GM18520 (cell line): Measurements from ENCODE around the gene GJD3.

ENCODE experiments used
- ATAC-seq: cut with Tn5 transposase; IDR thresholded peaks from one replicate; pipeline ENCODE4 v1.9.1; 2021; ENCODE audit not compliant: unreplicated experiment

Gene GJD3

DNA sequence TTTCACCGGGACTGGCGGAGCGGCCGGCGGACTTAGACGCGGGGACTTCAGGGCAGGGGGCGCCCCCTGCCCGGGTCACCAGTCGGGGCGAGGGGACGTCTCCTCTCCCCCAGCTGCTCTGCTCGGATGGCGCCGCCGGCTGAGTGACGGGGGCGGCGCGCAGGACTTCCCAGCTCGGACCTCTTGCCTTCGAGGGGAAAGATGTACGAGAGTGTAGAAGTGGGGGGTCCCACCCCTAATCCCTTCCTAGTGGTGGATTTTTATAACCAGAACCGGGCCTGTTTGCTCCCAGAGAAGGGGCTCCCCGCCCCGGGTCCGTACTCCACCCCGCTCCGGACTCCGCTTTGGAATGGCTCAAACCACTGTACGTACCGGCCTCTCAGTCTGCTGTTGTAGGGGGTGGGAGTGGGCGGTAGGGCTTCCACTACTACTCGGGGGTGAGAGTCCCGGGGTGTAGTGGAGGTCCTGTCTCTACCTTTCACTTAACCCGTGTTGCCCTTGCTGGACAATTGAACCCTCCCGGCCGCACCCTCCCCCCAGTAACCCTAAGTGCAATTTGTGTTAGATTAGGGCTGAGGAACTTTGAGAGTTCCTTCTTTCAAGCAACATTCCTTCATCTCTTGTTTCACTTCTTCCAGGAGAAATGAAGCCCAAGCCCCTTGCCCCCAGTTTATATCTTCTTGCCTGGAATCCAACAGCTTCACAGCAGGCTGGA, 21.9 kb downstream of the GJD3 start:
- ATAC-seq = no peak

DNA sequence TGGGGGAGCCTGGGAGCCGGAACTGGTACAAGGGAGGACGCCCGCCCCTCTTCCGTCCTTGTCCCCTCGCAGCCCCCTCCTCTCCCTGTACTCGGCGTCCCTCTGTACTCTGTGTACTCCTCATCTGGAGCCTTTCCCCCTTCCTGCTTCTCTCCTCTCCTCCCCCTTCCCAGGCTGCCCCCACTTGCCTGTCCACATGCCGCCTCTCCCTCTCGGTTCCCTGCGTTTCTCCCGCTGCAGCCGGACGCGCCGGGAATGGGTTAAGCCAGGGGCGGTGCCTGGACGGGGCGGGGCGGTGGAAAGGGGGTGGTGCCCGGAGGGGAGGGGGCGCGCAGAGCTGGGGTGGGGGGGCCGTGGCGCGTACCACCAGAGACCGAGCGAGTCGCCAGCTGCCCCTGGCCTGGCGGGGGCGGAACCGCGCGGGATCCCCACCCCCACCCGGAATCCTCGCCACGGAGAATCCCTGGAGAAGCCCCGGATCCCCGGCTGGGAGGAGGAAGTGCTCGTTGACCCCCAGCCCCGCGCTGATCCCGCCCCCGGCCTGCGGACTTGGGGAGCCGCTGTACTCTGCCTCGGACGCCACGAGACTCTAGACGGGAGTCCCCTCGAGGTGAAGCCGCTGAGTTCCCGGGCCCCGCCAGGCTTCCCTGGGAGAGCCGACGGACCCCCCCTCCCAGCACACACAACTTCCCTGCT, 22.6 kb downstream of the GJD3 start:
- ATAC-seq = no peak

GRCh38 chr17:40340880-40341807, 23.4 kb downstream of the GJD3 start:
- ATAC-seq = peak; percentile 84

- no peak for ATAC-seq
These were observed 24.2 kb downstream of the GJD3 start for GRCh38 chr17:40340327-40340726.

GRCh38 chr17:40338941-40339649, 25.4 kb downstream of the GJD3 start:
- ATAC-seq = no peak

GRCh38 chr17:40338058-40338457, 26.5 kb downstream of the GJD3 start:
- ATAC-seq = no peak

DNA sequence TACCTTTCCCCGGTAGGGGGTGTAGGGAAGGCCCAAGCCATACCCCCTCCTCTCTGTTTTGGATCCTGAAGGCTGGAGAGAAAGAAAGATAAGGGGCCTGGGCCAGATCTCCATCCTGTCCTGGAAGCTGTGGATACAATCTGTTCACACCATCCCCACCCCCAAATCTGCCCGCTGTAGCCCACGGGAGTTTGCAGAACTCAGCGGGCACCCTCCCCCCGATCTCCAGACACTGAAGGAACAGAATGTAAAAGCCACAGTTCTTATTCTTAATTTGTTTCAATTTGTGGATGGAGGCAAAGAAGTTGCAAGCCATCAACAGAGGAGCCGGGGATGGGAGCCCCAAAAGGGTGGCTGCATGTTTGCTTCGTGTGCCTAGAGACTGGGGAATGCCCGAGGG, 27.2 kb downstream of the GJD3 start:
- ATAC-seq = no peak

GRCh38 chr17:40335620-40336019, 28.9 kb downstream of the GJD3 start:
- ATAC-seq = no peak

GRCh38 chr17:40333781-40334448, 30.6 kb downstream of the GJD3 start:
- ATAC-seq = no peak

DNA sequence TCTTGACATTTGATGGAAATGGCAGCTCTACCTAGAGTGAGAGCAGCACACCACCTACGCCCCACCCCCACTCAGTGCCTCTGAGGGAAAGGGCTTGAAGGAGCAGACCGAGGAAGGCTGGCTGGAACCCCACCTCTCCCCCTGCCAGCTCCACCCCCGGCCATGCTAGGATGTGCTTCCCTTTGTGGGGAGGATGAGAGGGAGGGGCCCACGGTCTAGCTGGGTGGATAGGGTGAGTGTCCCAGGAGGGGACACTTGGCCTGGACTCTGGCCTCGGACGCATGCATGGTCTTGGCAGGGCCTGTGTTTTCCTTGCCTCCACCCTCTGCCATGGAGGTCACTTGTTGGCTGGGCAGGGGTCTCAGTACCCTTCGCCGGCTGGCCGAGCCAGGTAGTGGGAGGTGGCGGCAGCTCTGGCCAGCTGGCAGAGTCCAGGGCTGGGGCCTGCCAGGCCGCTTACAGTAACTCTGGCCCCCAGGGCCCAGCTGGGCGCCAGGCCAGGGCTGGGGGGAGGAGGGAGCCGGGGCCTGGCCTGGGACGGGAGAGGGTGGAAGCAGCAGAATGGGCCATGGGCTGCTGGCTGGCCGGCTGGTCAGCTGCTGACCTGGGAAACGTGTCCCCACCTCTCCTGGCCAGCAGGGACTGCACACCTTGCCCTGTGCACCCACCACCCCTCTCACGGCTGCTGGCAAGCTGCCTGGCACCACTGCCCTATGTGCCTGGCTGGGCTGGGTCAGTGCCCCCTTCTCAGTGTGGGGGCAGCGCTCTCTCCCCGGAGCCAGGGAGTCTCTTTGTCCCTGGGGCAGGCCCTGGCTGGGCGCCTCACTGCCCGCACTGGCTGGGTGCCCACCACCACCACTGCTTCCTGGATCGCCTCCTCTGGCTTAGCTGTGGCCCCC, 32.5 kb downstream of the GJD3 start:
- ATAC-seq = no peak

GRCh38 chr17:40330850-40331470, 33.6 kb downstream of the GJD3 start:
- no peak for ATAC-seq

GRCh38 chr17:40329839-40330794, 34.4 kb downstream of the GJD3 start:
- ATAC-seq = no peak

DNA sequence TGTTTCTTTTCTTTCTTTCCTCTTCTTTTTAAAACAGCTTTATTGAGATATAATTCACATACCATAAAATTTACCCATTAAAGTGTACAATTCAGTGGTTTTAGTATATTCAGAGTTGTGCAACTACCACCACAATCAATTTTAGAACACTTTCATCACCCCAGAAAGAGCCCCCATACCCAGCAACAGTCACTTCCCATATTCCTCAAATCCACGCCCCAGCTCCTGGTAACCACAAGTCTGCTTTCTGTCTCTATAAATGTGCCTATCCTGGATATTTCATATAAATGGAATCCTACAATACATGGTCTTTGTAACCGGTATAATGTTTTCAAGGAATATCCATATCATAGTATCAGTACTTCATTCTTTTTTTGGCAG, 36.2 kb downstream of the GJD3 start:
- no peak for ATAC-seq

- no peak for ATAC-seq
These were observed 36.7 kb downstream of the GJD3 start for GRCh38 chr17:40327735-40328385.

DNA sequence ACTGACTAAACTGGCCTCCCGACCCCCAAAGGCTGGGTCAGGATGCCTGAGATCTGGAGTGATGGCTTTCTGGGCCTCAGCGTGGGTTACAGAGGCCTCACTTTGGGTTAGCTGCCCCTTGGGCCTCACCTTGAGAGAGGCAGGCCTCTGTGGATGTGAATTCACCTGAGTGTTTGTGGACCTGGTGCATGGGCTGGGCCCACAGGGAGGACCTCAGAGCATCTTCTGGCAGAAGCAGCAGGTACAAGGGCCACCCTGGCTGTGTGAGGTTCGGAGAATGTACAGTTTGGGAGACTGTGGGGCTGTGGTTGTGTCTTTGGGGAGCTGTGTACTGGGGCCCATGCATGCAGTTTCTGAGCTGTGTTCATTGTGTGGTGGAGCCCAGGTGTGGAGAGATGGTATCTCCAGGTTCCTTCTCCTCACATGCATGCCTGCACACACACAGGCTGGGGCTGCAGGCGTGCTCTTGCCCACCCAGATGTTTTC, 37.2 kb downstream of the GJD3 start:
- no peak for ATAC-seq

GRCh38 chr17:40326832-40327199, 37.7 kb downstream of the GJD3 start:
- no peak for ATAC-seq
